Measurements from ENCODE around the gene CDCP2.
A peak's percentile ranks its signal among the peaks of the same experiment; 100 is the strongest.

CDCP2 gene

GRCh38 chr1:54126271-54126815, 26.5 kb downstream of the CDCP2 start:
- H3K9ac ChIP-seq (ENCODE audit: low read depth in 1 of 2, low read length in 2 of 2) = no peak overlapping the region
- H3K27me3 ChIP-seq (ENCODE audit: control insufficient read depth in 2 of 2, insufficient read depth in 2 of 2, low read length in 2 of 2) = no peaks in the 10 kb centered on the region
- no peaks in the 10 kb centered on the region for H3K36me3 ChIP-seq (ENCODE audit: control insufficient read depth in 2 of 2, insufficient read depth in 2 of 2, low read length in 2 of 2)
- no peak overlapping the region for H3K27ac ChIP-seq (ENCODE audit: low read depth in 2 of 2, low read length in 2 of 2)
- H3K4me1 ChIP-seq (ENCODE audit: control insufficient read depth in 2 of 2, insufficient read depth in 2 of 2, low read length in 2 of 2) = peaks cover 12 to 28% of the 10 kb centered on the region in 2 donors
- H3K4me3 ChIP-seq (ENCODE audit: low read length in 2 of 2) = no peak overlapping the region
- no peaks in the 10 kb centered on the region for H3K9me3 ChIP-seq (ENCODE audit: control insufficient read depth in 2 of 2, low read length in 2 of 2)

- Histone ChIP-seq H3K9me3 (ENCODE audit: control insufficient read depth in 2 of 2, low read length in 2 of 2) (no peaks in the 10 kb centered on the region), H3K4me1 (ENCODE audit: control insufficient read depth in 2 of 2, insufficient read depth in 2 of 2, low read length in 2 of 2) (peaks cover 15 to 32% of the 10 kb centered on the region in 2 donors), H3K9ac (ENCODE audit: low read depth in 1 of 2, low read length in 2 of 2) (no peak overlapping the region), H3K27ac (ENCODE audit: low read depth in 2 of 2, low read length in 2 of 2) (no peak overlapping the region), H3K27me3 (ENCODE audit: control insufficient read depth in 2 of 2, insufficient read depth in 2 of 2, low read length in 2 of 2) (peaks cover 0 to 2% of the 10 kb centered on the region in 2 donors), H3K36me3 (ENCODE audit: control insufficient read depth in 2 of 2, insufficient read depth in 2 of 2, low read length in 2 of 2) (no peaks in the 10 kb centered on the region), H3K4me3 (ENCODE audit: low read length in 2 of 2) (no peak overlapping the region)
Measured at GRCh38 chr1:54125386-54126070, 27.3 kb downstream of the CDCP2 start.

- peak overlapping the region in 1 of 2 donors; percentile 29 for H3K27ac ChIP-seq (ENCODE audit: low read depth in 2 of 2, low read length in 2 of 2)
- H3K27me3 ChIP-seq (ENCODE audit: control insufficient read depth in 2 of 2, insufficient read depth in 2 of 2, low read length in 2 of 2) = peaks cover 2 to 7% of the 10 kb centered on the region in 2 donors
- no peak overlapping the region for H3K4me3 ChIP-seq (ENCODE audit: low read length in 2 of 2)
- H3K9ac ChIP-seq (ENCODE audit: low read depth in 1 of 2, low read length in 2 of 2) = no peak overlapping the region
- no peaks in the 10 kb centered on the region for H3K9me3 ChIP-seq (ENCODE audit: control insufficient read depth in 2 of 2, low read length in 2 of 2)
- H3K4me1 ChIP-seq (ENCODE audit: control insufficient read depth in 2 of 2, insufficient read depth in 2 of 2, low read length in 2 of 2) = peaks cover 15 to 33% of the 10 kb centered on the region in 2 donors
- no peaks in the 10 kb centered on the region for H3K36me3 ChIP-seq (ENCODE audit: control insufficient read depth in 2 of 2, insufficient read depth in 2 of 2, low read length in 2 of 2)
Measured at GRCh38 chr1:54124906-54125305, 27.9 kb downstream of the CDCP2 start.

- Histone ChIP-seq H3K9ac (ENCODE audit: low read depth in 1 of 2, low read length in 2 of 2) (no peak overlapping the region), H3K4me3 (ENCODE audit: low read length in 2 of 2) (no peak overlapping the region), H3K9me3 (ENCODE audit: control insufficient read depth in 2 of 2, low read length in 2 of 2) (no peaks in the 10 kb centered on the region), H3K36me3 (ENCODE audit: control insufficient read depth in 2 of 2, insufficient read depth in 2 of 2, low read length in 2 of 2) (no peaks in the 10 kb centered on the region), H3K27me3 (ENCODE audit: control insufficient read depth in 2 of 2, insufficient read depth in 2 of 2, low read length in 2 of 2) (peaks cover 2 to 7% of the 10 kb centered on the region in 2 donors), H3K27ac (ENCODE audit: low read depth in 2 of 2, low read length in 2 of 2) (peak overlapping the region in 1 of 2 donors; percentile 29), H3K4me1 (ENCODE audit: control insufficient read depth in 2 of 2, insufficient read depth in 2 of 2, low read length in 2 of 2) (peaks cover 15 to 33% of the 10 kb centered on the region in 2 donors)
Measured at GRCh38 chr1:54124472-54124871, 28.3 kb downstream of the CDCP2 start.

- Histone ChIP-seq H3K9ac (ENCODE audit: low read depth in 1 of 2, low read length in 2 of 2) (no peak overlapping the region), H3K4me1 (ENCODE audit: control insufficient read depth in 2 of 2, insufficient read depth in 2 of 2, low read length in 2 of 2) (peaks cover 15 to 33% of the 10 kb centered on the region in 2 donors), H3K27me3 (ENCODE audit: control insufficient read depth in 2 of 2, insufficient read depth in 2 of 2, low read length in 2 of 2) (peaks cover 2 to 7% of the 10 kb centered on the region in 2 donors), H3K36me3 (ENCODE audit: control insufficient read depth in 2 of 2, insufficient read depth in 2 of 2, low read length in 2 of 2) (no peaks in the 10 kb centered on the region), H3K9me3 (ENCODE audit: control insufficient read depth in 2 of 2, low read length in 2 of 2) (no peaks in the 10 kb centered on the region), H3K4me3 (ENCODE audit: low read length in 2 of 2) (no peak overlapping the region), H3K27ac (ENCODE audit: low read depth in 2 of 2, low read length in 2 of 2) (no peak overlapping the region)
Measured at GRCh38 chr1:54122992-54123391, 29.8 kb downstream of the CDCP2 start.

GRCh38 chr1:54122135-54122751, 30.6 kb downstream of the CDCP2 start:
- H3K9me3 ChIP-seq (ENCODE audit: control insufficient read depth in 2 of 2, low read length in 2 of 2) = no peaks in the 10 kb centered on the region
- H3K27ac ChIP-seq (ENCODE audit: low read depth in 2 of 2, low read length in 2 of 2) = no peak overlapping the region
- peak overlapping the region; percentile 41 to 44 for H3K4me3 ChIP-seq (ENCODE audit: low read length in 2 of 2)
- H3K4me1 ChIP-seq (ENCODE audit: control insufficient read depth in 2 of 2, insufficient read depth in 2 of 2, low read length in 2 of 2) = peaks cover 15 to 33% of the 10 kb centered on the region in 2 donors
- H3K36me3 ChIP-seq (ENCODE audit: control insufficient read depth in 2 of 2, insufficient read depth in 2 of 2, low read length in 2 of 2) = no peaks in the 10 kb centered on the region
- peak overlapping the region in 1 of 2 donors; percentile 53 for H3K9ac ChIP-seq (ENCODE audit: low read depth in 1 of 2, low read length in 2 of 2)
- H3K27me3 ChIP-seq (ENCODE audit: control insufficient read depth in 2 of 2, insufficient read depth in 2 of 2, low read length in 2 of 2) = peaks cover 2 to 7% of the 10 kb centered on the region in 2 donors

- H3K9me3 ChIP-seq (ENCODE audit: control insufficient read depth in 2 of 2, low read length in 2 of 2) = no peaks in the 10 kb centered on the region
- peak overlapping the region; percentile 41 to 44 for H3K4me3 ChIP-seq (ENCODE audit: low read length in 2 of 2)
- H3K27me3 ChIP-seq (ENCODE audit: control insufficient read depth in 2 of 2, insufficient read depth in 2 of 2, low read length in 2 of 2) = peaks cover 2 to 7% of the 10 kb centered on the region in 2 donors
- H3K9ac ChIP-seq (ENCODE audit: low read depth in 1 of 2, low read length in 2 of 2) = peak overlapping the region; percentile 3 to 53
- peak overlapping the region in 1 of 2 donors; percentile 3 for H3K27ac ChIP-seq (ENCODE audit: low read depth in 2 of 2, low read length in 2 of 2)
- peaks cover 15 to 33% of the 10 kb centered on the region in 2 donors for H3K4me1 ChIP-seq (ENCODE audit: control insufficient read depth in 2 of 2, insufficient read depth in 2 of 2, low read length in 2 of 2)
- H3K36me3 ChIP-seq (ENCODE audit: control insufficient read depth in 2 of 2, insufficient read depth in 2 of 2, low read length in 2 of 2) = no peaks in the 10 kb centered on the region
Measured at GRCh38 chr1:54121482-54122134, 31.2 kb downstream of the CDCP2 start.

GRCh38 chr1:54120698-54121481, 31.9 kb downstream of the CDCP2 start:
- peaks cover 15 to 33% of the 10 kb centered on the region in 2 donors for H3K4me1 ChIP-seq (ENCODE audit: control insufficient read depth in 2 of 2, insufficient read depth in 2 of 2, low read length in 2 of 2)
- H3K9me3 ChIP-seq (ENCODE audit: control insufficient read depth in 2 of 2, low read length in 2 of 2) = no peaks in the 10 kb centered on the region
- H3K27ac ChIP-seq (ENCODE audit: low read depth in 2 of 2, low read length in 2 of 2) = peak overlapping the region in 1 of 2 donors; percentile 3
- H3K4me3 ChIP-seq (ENCODE audit: low read length in 2 of 2) = peak overlapping the region; percentile 41 to 44
- H3K36me3 ChIP-seq (ENCODE audit: control insufficient read depth in 2 of 2, insufficient read depth in 2 of 2, low read length in 2 of 2) = no peaks in the 10 kb centered on the region
- peak overlapping the region; percentile 3 to 53 for H3K9ac ChIP-seq (ENCODE audit: low read depth in 1 of 2, low read length in 2 of 2)
- peaks cover 2 to 7% of the 10 kb centered on the region in 2 donors for H3K27me3 ChIP-seq (ENCODE audit: control insufficient read depth in 2 of 2, insufficient read depth in 2 of 2, low read length in 2 of 2)

GRCh38 chr1:54120018-54120697, 32.6 kb downstream of the CDCP2 start:
- no peak overlapping the region for H3K4me3 ChIP-seq (ENCODE audit: low read length in 2 of 2)
- H3K9ac ChIP-seq (ENCODE audit: low read depth in 1 of 2, low read length in 2 of 2) = no peak overlapping the region
- peaks cover 2 to 7% of the 10 kb centered on the region in 2 donors for H3K27me3 ChIP-seq (ENCODE audit: control insufficient read depth in 2 of 2, insufficient read depth in 2 of 2, low read length in 2 of 2)
- H3K27ac ChIP-seq (ENCODE audit: low read depth in 2 of 2, low read length in 2 of 2) = no peak overlapping the region
- no peaks in the 10 kb centered on the region for H3K36me3 ChIP-seq (ENCODE audit: control insufficient read depth in 2 of 2, insufficient read depth in 2 of 2, low read length in 2 of 2)
- H3K9me3 ChIP-seq (ENCODE audit: control insufficient read depth in 2 of 2, low read length in 2 of 2) = no peaks in the 10 kb centered on the region
- H3K4me1 ChIP-seq (ENCODE audit: control insufficient read depth in 2 of 2, insufficient read depth in 2 of 2, low read length in 2 of 2) = peaks cover 15 to 33% of the 10 kb centered on the region in 2 donors
